HG02938 (cell line): ENCODE data around the gene SNTB2.
A peak's percentile ranks its signal among the peaks of the same experiment; 100 is the strongest.
"Not testable (repeated sequence)": the region's sequence is repeated elsewhere in the genome, so short reads cannot be mapped to it uniquely, and the experiment has no call there.

Experiments
- ATAC-seq: cut with Tn5 transposase; IDR thresholded peaks from one replicate; pipeline ENCODE4 v1.9.1; 2021; ENCODE audit warnings: mild to moderate bottlenecking, moderate library complexity; ENCODE audit not compliant: unreplicated experiment

Gene SNTB2

GRCh38 chr16:69186642-69187445, at the start of gene SNTB2:
SNTB2 (plus strand) TSS chr16:69187164; CDS start chr16:69187167, 3 bp downstream.
- ATAC-seq: peak; percentile 76

GRCh38 chr16:69138608-69139007, 48.4 kb upstream of the SNTB2 start:
- no peak for ATAC-seq

GRCh38 chr16:69139464-69139863, 47.5 kb upstream of the SNTB2 start:
- not testable (repeated sequence) for ATAC-seq

GRCh38 chr16:69141014-69141413, 46.0 kb upstream of the SNTB2 start:
- ATAC-seq: no peak

- ATAC-seq: no peak
Observed at GRCh38 chr16:69141936-69142335, 45.0 kb upstream of the SNTB2 start.

GRCh38 chr16:69143116-69143515, 43.8 kb upstream of the SNTB2 start:
- no peak for ATAC-seq

GRCh38 chr16:69145658-69146057, 41.3 kb upstream of the SNTB2 start:
- ATAC-seq: no peak

- not testable (repeated sequence) for ATAC-seq
Observed at GRCh38 chr16:69149621-69150020, 37.3 kb upstream of the SNTB2 start.

- no peak for ATAC-seq
Observed at GRCh38 chr16:69150146-69150865, 36.7 kb upstream of the SNTB2 start.

- ATAC-seq: no peak
Observed at GRCh38 chr16:69157196-69157595, 29.8 kb upstream of the SNTB2 start.

- ATAC-seq: no peak
Observed at GRCh38 chr16:69160192-69160591, 26.8 kb upstream of the SNTB2 start.

- no peak for ATAC-seq
Observed at GRCh38 chr16:69165584-69165983, 21.4 kb upstream of the SNTB2 start.

GRCh38 chr16:69166221-69166833, 20.6 kb upstream of the SNTB2 start:
- no peak for ATAC-seq

GRCh38 chr16:69166946-69167930, 19.7 kb upstream of the SNTB2 start:
- no peak for ATAC-seq

- no peak for ATAC-seq
Observed at GRCh38 chr16:69169051-69169450, 17.9 kb upstream of the SNTB2 start.

- ATAC-seq: no peak
Observed at GRCh38 chr16:69169607-69170352, 17.2 kb upstream of the SNTB2 start.

GRCh38 chr16:69171325-69172084, 15.5 kb upstream of the SNTB2 start:
- ATAC-seq: no peak

GRCh38 chr16:69176033-69176800, 10.7 kb upstream of the SNTB2 start:
- ATAC-seq: no peak
